Neural progenitor cell (in vitro differentiated cells): ENCODE results near the gene CHST12. TPM values are rescaled to one million over a fixed set of nuclear protein-coding genes. Genes with fewer than 3 reads are reported as not detected.

ENCODE experiments used
- DNase-seq: peaks from one replicate; pipeline ENCODE4 v3.0.0-alpha.2; 2016; ENCODE audit warnings: low spot score
- H2AFZ ChIP-seq: fragments of 200-600 bp; sonication (generic); replicated peaks from 2 replicates; pipeline ENCODE4 v1.6.1; 2016; ENCODE audit warnings: antibody characterized with exemption
- H3F3A ChIP-seq: fragments of 200-600 bp; sonication (generic); 2 replicates; pipeline ENCODE4 v1.6.1; 2016; ENCODE audit warnings: antibody characterized with exemption, low read depth
- H3K27ac ChIP-seq: fragments of 200-600 bp; sonication (generic); 2 replicates; pipeline ENCODE4 v1.5.1; 2016; ENCODE audit warnings: mild to moderate bottlenecking
- H3K27me3 ChIP-seq: fragments of 200-600 bp; sonication (generic); 2 replicates; pipeline ENCODE4 v1.6.1; 2016; ENCODE audit warnings: mild to moderate bottlenecking, moderate library complexity
- H3K36me3 ChIP-seq: fragments of 200-600 bp; sonication (generic); 2 replicates; pipeline ENCODE4 v1.5.1; 2016
- H3K4me1 ChIP-seq: fragments of 200-600 bp; sonication (generic); 2 replicates; pipeline ENCODE4 v1.6.1; 2016; ENCODE audit warnings: mixed run types
- H3K4me2 ChIP-seq: fragments of 200-600 bp; sonication (generic); 2 replicates; pipeline ENCODE4 v1.6.1; 2016
- H3K4me3 ChIP-seq: fragments of 200-600 bp; sonication (generic); 2 replicates; pipeline ENCODE4 v1.5.1; 2016
- H3K79me2 ChIP-seq: fragments of 200-600 bp; sonication (generic); 2 replicates; pipeline ENCODE4 v1.6.1; 2016; ENCODE audit warnings: low read depth
- H3K9ac ChIP-seq: fragments of 200-600 bp; sonication (generic); 2 replicates; pipeline ENCODE4 v1.6.1; 2016
- H3K9me3 ChIP-seq: fragments of 200-600 bp; sonication (generic); 2 replicates; pipeline ENCODE4 v1.5.1; 2016; ENCODE audit warnings: low read depth
- H4K20me1 ChIP-seq: fragments of 200-600 bp; sonication (generic); 2 replicates; pipeline ENCODE4 v1.6.1; 2016; ENCODE audit warnings: low read depth
- H3K27ac Mint-ChIP-seq: 3 replicates; pipeline ENCODE4 v1.8.0; 2021; ENCODE audit warnings: mixed read lengths
- H3K27me3 Mint-ChIP-seq: 2 replicates; pipeline ENCODE4 v1.8.0; 2022; ENCODE audit warnings: low read depth, mild to moderate bottlenecking, inconsistent platforms, moderate library complexity, mixed read lengths; ENCODE audit not compliant: insufficient read depth
- H3K36me3 Mint-ChIP-seq: 3 replicates; pipeline ENCODE4 v1.8.0; 2021; ENCODE audit warnings: mixed read lengths
- H3K4me1 Mint-ChIP-seq: 3 replicates; pipeline ENCODE4 v1.8.0; 2021; ENCODE audit warnings: mixed read lengths
- H3K4me3 Mint-ChIP-seq: 3 replicates; pipeline ENCODE4 v1.8.0; 2021; ENCODE audit warnings: mild to moderate bottlenecking, moderate library complexity, mixed read lengths
- H3K9me3 Mint-ChIP-seq: 3 replicates; pipeline ENCODE4 v1.8.0; 2020; ENCODE audit warnings: mixed read lengths
- EZH2 ChIP-seq: fragments of 200-600 bp; sonication (generic); IDR thresholded peaks from 2 replicates; pipeline ENCODE4 v1.6.1; 2017; ENCODE audit warnings: antibody characterized with exemption, mild to moderate bottlenecking, moderate library complexity
- EZH2phosphoT487 ChIP-seq: fragments of 200-600 bp; sonication (generic); IDR thresholded peaks from 2 replicates; pipeline ENCODE4 v1.6.1; 2017; ENCODE audit warnings: antibody characterized with exemption
- total RNA-seq: library from RNA; depleted of rRNA; stranded (reverse); fragments of >200 nt; gene quantifications from 2 replicates; pipeline ENCODE4 v1.2.3, GENCODE V29; 2015; ENCODE audit warnings: low replicate concordance
- TF ChIP-seq, protein P1 (sequence below): fragments of 200-600 bp; sonication (generic); IDR thresholded peaks from 2 replicates; pipeline ENCODE4 v1.5.1; 2017; ENCODE audit warnings: antibody characterized with exemption, mild to moderate bottlenecking

The CHST12 gene
- total RNA-seq, 1 donor from 2014 or later: 0.43 TPM

DNA sequence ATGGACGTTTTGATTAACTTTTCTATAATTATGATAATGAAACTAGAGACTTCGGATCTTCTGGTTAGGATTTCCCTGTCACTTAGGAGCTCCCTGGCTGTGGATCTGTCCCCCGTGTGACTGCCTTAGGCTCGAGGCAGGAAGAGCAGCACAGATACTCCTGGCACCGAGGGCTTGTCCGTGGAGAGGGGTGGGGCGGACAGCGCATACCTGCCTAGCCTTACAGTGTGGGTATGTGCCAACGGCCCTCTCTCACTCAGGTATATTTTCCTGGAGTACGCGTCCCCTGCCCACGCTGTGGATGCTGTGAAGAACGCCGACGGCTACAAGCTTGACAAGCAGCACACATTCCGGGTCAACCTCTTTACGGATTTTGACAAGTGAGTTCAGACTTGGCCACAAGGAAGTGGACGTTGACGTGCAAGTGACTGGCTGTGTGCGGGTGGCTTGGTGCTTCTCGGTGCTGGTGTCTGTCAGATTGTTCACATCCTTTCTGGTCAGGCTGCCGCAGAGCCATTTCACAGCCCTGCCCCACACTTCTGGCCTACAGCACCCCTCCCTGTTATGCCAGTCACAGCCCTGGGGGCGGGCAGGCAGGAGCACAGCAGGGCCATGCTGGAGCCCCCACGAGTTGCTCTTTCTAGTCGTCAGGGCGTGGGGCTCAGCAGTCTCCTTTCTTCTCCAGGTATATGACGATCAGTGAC lies 40.9 kb upstream of the CHST12 start:
- no peak overlapping the region for H3K4me3 Mint-ChIP-seq
- H3F3A ChIP-seq: no peaks in the 10 kb centered on the region
- peaks cover 3% of the 10 kb centered on the region for H3K27me3 Mint-ChIP-seq
- H3K27ac Mint-ChIP-seq: no peak overlapping the region
- no peak for DNase-seq
- no peak overlapping the region for H3K9ac ChIP-seq
- TF ChIP-seq, protein P1, sequence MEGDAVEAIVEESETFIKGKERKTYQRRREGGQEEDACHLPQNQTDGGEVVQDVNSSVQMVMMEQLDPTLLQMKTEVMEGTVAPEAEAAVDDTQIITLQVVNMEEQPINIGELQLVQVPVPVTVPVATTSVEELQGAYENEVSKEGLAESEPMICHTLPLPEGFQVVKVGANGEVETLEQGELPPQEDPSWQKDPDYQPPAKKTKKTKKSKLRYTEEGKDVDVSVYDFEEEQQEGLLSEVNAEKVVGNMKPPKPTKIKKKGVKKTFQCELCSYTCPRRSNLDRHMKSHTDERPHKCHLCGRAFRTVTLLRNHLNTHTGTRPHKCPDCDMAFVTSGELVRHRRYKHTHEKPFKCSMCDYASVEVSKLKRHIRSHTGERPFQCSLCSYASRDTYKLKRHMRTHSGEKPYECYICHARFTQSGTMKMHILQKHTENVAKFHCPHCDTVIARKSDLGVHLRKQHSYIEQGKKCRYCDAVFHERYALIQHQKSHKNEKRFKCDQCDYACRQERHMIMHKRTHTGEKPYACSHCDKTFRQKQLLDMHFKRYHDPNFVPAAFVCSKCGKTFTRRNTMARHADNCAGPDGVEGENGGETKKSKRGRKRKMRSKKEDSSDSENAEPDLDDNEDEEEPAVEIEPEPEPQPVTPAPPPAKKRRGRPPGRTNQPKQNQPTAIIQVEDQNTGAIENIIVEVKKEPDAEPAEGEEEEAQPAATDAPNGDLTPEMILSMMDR: no peak
- no peaks in the 10 kb centered on the region for H3K9me3 ChIP-seq
- no peaks in the 10 kb centered on the region for H3K36me3 ChIP-seq
- no peaks in the 10 kb centered on the region for H3K9me3 Mint-ChIP-seq
- H3K4me2 ChIP-seq: no peak overlapping the region
- H3K27ac ChIP-seq: no peak overlapping the region
- peaks cover 46% of the 10 kb centered on the region for H4K20me1 ChIP-seq
- no peaks in the 10 kb centered on the region for H3K27me3 ChIP-seq
- H3K79me2 ChIP-seq: peaks cover 50% of the 10 kb centered on the region
- H3K36me3 Mint-ChIP-seq: peaks cover 29% of the 10 kb centered on the region
- H3K4me3 ChIP-seq: no peak overlapping the region
- H3K4me1 ChIP-seq: no peaks in the 10 kb centered on the region
- H3K4me1 Mint-ChIP-seq: peaks cover 5% of the 10 kb centered on the region
- H2AFZ ChIP-seq: no peak overlapping the region

DNA sequence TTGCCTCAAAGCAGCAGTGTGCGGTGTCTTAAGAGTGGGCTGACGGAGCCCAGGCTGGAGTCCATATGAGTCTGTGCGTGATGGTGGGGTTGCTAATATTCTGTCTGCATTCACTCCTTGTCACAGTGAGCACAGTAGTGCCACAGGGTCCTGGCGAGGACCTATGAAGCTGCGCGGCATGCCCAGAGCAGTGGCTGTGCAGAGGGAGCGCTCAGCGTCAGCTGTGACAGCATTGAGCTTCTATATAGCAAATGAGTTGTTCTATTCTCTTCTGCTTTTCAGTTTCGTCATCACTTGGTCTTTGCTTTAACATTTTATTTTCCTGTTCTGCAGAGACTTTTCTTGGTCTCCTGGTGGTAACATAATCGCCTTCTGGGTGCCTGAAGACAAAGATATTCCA lies 34.3 kb upstream of the CHST12 start:
- no peak overlapping the region for H3K27ac ChIP-seq

DNA sequence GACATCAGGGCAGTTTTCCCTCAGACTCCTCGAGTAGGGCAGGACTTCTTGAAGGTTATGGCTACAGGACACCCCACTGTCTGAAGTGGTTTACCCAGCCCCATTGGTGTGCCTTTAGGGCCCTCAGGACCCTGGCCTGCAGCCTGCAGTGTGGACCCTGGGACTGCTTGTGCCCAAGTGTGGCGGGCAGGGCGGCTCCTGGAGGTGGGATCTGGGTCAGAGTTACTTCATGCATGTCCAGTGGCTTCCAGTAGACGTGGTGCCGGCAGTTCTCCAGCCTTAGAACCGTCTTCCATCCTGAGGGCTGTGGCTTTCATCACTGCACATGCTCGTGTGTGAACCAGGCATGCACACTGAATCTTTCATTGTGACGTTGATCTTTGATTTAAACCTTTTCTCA lies 32.1 kb upstream of the CHST12 start:
- Mint-ChIP-seq H3K4me3 (no peak overlapping the region), H3K9me3 (no peaks in the 10 kb centered on the region), H3K36me3 (peaks cover 45% of the 10 kb centered on the region), H3K4me1 (no peaks in the 10 kb centered on the region), H3K27ac (no peak overlapping the region), H3K27me3 (peaks cover 6% of the 10 kb centered on the region)
- Histone ChIP-seq H3K9me3 (no peaks in the 10 kb centered on the region), H4K20me1 (peaks cover 5% of the 10 kb centered on the region), H3K27ac (no peak overlapping the region), H3K9ac (no peak overlapping the region), H3K79me2 (peaks cover 6% of the 10 kb centered on the region), H3K27me3 (no peaks in the 10 kb centered on the region), H3K4me2 (no peak overlapping the region), H2AFZ (no peak overlapping the region), H3F3A (no peaks in the 10 kb centered on the region), H3K36me3 (peaks cover 3% of the 10 kb centered on the region), H3K4me3 (no peak overlapping the region), H3K4me1 (no peaks in the 10 kb centered on the region)
- TF ChIP-seq, protein P1: no peak
- TF ChIP-seq EZH2phosphoT487 (no peak), EZH2 (no peak)
- DNase-seq: no peak

More for the DNA sequence above, 34.3 kb upstream of the CHST12 start:
- Histone ChIP-seq H2AFZ (no peak overlapping the region), H3K79me2 (no peaks in the 10 kb centered on the region), H3K4me3 (no peak overlapping the region), H3K9me3 (no peaks in the 10 kb centered on the region), H3K36me3 (peaks cover 3% of the 10 kb centered on the region), H4K20me1 (peaks cover 11% of the 10 kb centered on the region), H3K9ac (no peak overlapping the region), H3K27me3 (no peaks in the 10 kb centered on the region), H3F3A (no peaks in the 10 kb centered on the region), H3K4me1 (no peaks in the 10 kb centered on the region), H3K4me2 (no peak overlapping the region)
- no peaks in the 10 kb centered on the region for H3K4me1 Mint-ChIP-seq
- H3K36me3 Mint-ChIP-seq: peaks cover 44% of the 10 kb centered on the region
- no peak overlapping the region for H3K4me3 Mint-ChIP-seq
- TF ChIP-seq EZH2: no peak
- TF ChIP-seq EZH2phosphoT487: no peak
- TF ChIP-seq, protein P1: no peak
- H3K9me3 Mint-ChIP-seq: no peaks in the 10 kb centered on the region
- no peaks in the 10 kb centered on the region for H3K27me3 Mint-ChIP-seq
- no peak overlapping the region for H3K27ac Mint-ChIP-seq
- DNase-seq: no peak
